Uterus (tissue), 2 donors: ENCODE data around the gene CSTF1.
"Not testable (repeated sequence)": the region's sequence is repeated elsewhere in the genome, so short reads cannot be mapped to it uniquely, and the experiment has no call there.

Experiments used
- CTCF ChIP-seq, 4 experiments: fragments of 200-600 bp in 2 of 4; fragments of 450-650 bp in 2 of 4; sonication (generic) in 2 of 4; IDR thresholded peaks; one replicate each; pipeline ENCODE4 v1.5.1; 2016 to 2019; ENCODE audit warnings: antibody characterized with exemption in 4 of 4, mild to moderate bottlenecking in 2 of 4, moderate library complexity in 1 of 4
- POLR2A ChIP-seq, 2 donors: fragments of 450-650 bp; IDR thresholded peaks; one replicate each; pipeline ENCODE4 v1.6.1; 2016; ENCODE audit warnings: antibody characterized with exemption in 2 of 2, mild to moderate bottlenecking in 1 of 2, moderate library complexity in 1 of 2

DNA sequence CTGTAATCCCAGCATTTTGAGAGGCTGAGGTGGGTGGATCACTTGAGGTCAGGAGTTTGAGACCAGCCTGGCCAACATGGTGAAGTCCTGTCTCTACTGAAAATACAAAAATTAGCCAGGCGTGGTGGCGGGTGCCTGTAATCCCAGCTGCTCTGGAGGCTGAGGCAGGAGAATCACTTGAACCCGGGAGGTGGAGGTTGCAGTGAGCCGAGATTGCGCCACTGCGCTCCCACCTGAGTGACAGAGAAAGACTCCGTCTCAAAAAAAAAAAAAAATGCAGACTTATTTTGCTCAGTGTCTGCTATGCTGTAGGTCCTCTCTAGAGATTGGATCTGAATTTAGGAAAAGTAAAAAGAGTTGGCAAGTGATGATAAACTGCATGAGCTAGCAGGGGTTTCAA, 18.8 kb downstream of the CSTF1 start:
- TF ChIP-seq CTCF, POLR2A (IDR thresholded peaks at IDR 0.05): not testable (repeated sequence)
